HG03460 (cell line): ENCODE data around the gene CDC42SE2.
"Not testable (repeated sequence)": the region's sequence is repeated elsewhere in the genome, so short reads cannot be mapped to it uniquely, and the experiment has no call there.

Experiments used
- ATAC-seq: cut with Tn5 transposase; IDR thresholded peaks from one replicate; pipeline ENCODE4 v1.9.1; 2021; ENCODE audit not compliant: unreplicated experiment

Gene CDC42SE2

GRCh38 chr5:131316822-131317221 lies 53.0 kb downstream of the CDC42SE2 start:
- ATAC-seq: no peak

- no peak for ATAC-seq
These were observed 54.6 kb downstream of the CDC42SE2 start for GRCh38 chr5:131318455-131318854.

- no peak for ATAC-seq
These were observed 57.2 kb downstream of the CDC42SE2 start for GRCh38 chr5:131321066-131321465.

GRCh38 chr5:131322926-131323325 lies 59.1 kb downstream of the CDC42SE2 start:
- ATAC-seq: no peak

- ATAC-seq: no peak
These were observed 59.5 kb downstream of the CDC42SE2 start for GRCh38 chr5:131323378-131323777.

GRCh38 chr5:131324303-131324702 lies 60.5 kb downstream of the CDC42SE2 start:
- ATAC-seq: no peak

- ATAC-seq: no peak
These were observed 64.9 kb downstream of the CDC42SE2 start for GRCh38 chr5:131328536-131329285.

- ATAC-seq: no peak
These were observed 65.4 kb downstream of the CDC42SE2 start for GRCh38 chr5:131329286-131329560.

- no peak for ATAC-seq
These were observed 66.2 kb downstream of the CDC42SE2 start for GRCh38 chr5:131330031-131330430.

GRCh38 chr5:131335756-131336155 lies 71.9 kb downstream of the CDC42SE2 start:
- not testable (repeated sequence) for ATAC-seq

GRCh38 chr5:131336801-131337200 lies 72.9 kb downstream of the CDC42SE2 start:
- not testable (repeated sequence) for ATAC-seq

- ATAC-seq: not testable (repeated sequence)
These were observed 73.6 kb downstream of the CDC42SE2 start for GRCh38 chr5:131337240-131338050.

- ATAC-seq: no peak
These were observed 74.2 kb downstream of the CDC42SE2 start for GRCh38 chr5:131338051-131338453.

- not testable (repeated sequence) for ATAC-seq
These were observed 80.4 kb downstream of the CDC42SE2 start for GRCh38 chr5:131344288-131344687.

- ATAC-seq: not testable (repeated sequence)
These were observed 82.4 kb downstream of the CDC42SE2 start for GRCh38 chr5:131346204-131346603.

GRCh38 chr5:131353991-131354390 lies 90.1 kb downstream of the CDC42SE2 start:
- no peak for ATAC-seq

- ATAC-seq: no peak
These were observed 92.2 kb downstream of the CDC42SE2 start for GRCh38 chr5:131355971-131356528.

- no peak for ATAC-seq
These were observed 92.8 kb downstream of the CDC42SE2 start for GRCh38 chr5:131356619-131357018.

GRCh38 chr5:131357739-131358561 lies 94.1 kb downstream of the CDC42SE2 start:
- no peak for ATAC-seq

GRCh38 chr5:131361677-131362315 lies 97.9 kb downstream of the CDC42SE2 start:
- ATAC-seq: no peak
